HEK293T (cell line): ENCODE results near the gene CNGA3.

Experiments used
- ARNT ChIP-seq: fragments of 450-650 bp; IDR thresholded peaks from 2 replicates; pipeline ENCODE4 v1.6.1; 2017; ENCODE audit warnings: mild to moderate bottlenecking
- BHLHE40 ChIP-seq: fragments of 450-650 bp; IDR thresholded peaks from 2 replicates; pipeline ENCODE4 v1.6.1; 2016; ENCODE audit warnings: mild to moderate bottlenecking, moderate library complexity, borderline replicate concordance
- CTBP1 ChIP-seq: fragments of 450-650 bp; IDR thresholded peaks from 2 replicates; pipeline ENCODE4 v1.6.1; 2016; ENCODE audit warnings: borderline replicate concordance
- ELF4 ChIP-seq: fragments of 450-650 bp; IDR thresholded peaks from 2 replicates; pipeline ENCODE4 v1.6.1; 2017; ENCODE audit warnings: antibody characterized with exemption
- FOXA1 ChIP-seq: fragments of 450-650 bp; IDR thresholded peaks from 2 replicates; pipeline ENCODE4 v1.6.1; 2016; ENCODE audit warnings: mild to moderate bottlenecking
- FOXK2 ChIP-seq: fragments of 450-650 bp; IDR thresholded peaks from 2 replicates; pipeline ENCODE4 v1.6.1; 2016; ENCODE audit warnings: mild to moderate bottlenecking
- FOXM1 ChIP-seq: fragments of 450-650 bp; IDR thresholded peaks from 2 replicates; pipeline ENCODE4 v1.6.1; 2017; ENCODE audit warnings: mild to moderate bottlenecking, borderline replicate concordance
- HDGF ChIP-seq: fragments of 450-650 bp; IDR thresholded peaks from 2 replicates; pipeline ENCODE4 v1.6.1; 2017; ENCODE audit warnings: antibody characterized with exemption, borderline replicate concordance
- LEF1 ChIP-seq: fragments of 450-650 bp; IDR thresholded peaks from 2 replicates; pipeline ENCODE4 v1.6.1; 2017; ENCODE audit warnings: mild to moderate bottlenecking, borderline replicate concordance
- SP1 ChIP-seq: fragments of 450-650 bp; IDR thresholded peaks from 2 replicates; pipeline ENCODE4 v1.6.1; 2017
- SUZ12 ChIP-seq: fragments of 450-650 bp; IDR thresholded peaks from 2 replicates; pipeline ENCODE4 v1.6.1; 2016; ENCODE audit warnings: mild to moderate bottlenecking
- TARDBP ChIP-seq: fragments of 450-650 bp; IDR thresholded peaks from 2 replicates; pipeline ENCODE4 v1.6.1; 2016
- ZNF384 ChIP-seq: fragments of 450-650 bp; IDR thresholded peaks from 2 replicates; pipeline ENCODE4 v1.6.1; 2016

DNA sequence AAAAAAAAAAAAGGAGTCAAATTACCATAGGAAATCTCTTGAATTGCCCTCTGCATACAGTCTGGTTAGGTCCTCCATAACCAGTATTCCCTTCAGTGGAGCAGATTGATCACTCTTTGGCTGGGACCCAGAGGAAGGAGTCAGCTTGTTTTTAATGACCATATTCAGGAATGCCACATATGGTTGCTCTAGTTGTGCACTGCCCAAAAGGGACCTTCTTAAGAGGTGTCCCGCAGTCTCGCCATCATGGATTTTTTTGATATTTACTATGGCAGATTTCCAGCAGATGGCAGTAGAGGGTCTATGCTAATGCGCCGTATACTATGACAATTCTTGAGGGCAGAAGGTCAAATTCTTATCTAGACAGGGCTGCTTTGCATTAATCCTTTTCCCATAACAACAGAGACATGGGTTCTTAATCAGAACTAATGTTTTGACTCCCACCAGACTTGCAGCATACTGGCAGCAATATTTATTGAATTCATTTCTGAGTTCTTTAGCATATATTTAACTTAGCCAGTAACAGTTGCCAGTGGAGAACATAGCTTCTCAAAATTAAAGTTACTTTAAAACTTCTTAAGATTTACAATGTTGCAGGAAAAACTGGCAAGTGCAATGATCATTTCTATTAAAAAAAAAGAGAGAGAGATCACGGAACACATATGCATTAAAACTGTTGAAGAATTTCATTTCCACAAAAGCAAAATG, 66.6 kb downstream of the CNGA3 start:
- TF ChIP-seq FOXK2 = no peak
- TF ChIP-seq ELF4 = no peak
- TF ChIP-seq LEF1 = no peak
- no peak for TF ChIP-seq FOXM1
- no peak for TF ChIP-seq ARNT
- TF ChIP-seq BHLHE40 = no peak
- 0 out of 2 replicates have a peak, but pooled peaks have one; percentile 23 for TF ChIP-seq CTBP1
- no peak for TF ChIP-seq SUZ12
- peak; percentile 92 for TF ChIP-seq ZNF384
- TF ChIP-seq HDGF = no peak
- TF ChIP-seq FOXA1 = no peak
- TF ChIP-seq SP1 = no peak
- TF ChIP-seq TARDBP = no peak
